Heart right ventricle (tissue), 16 donors: ENCODE data around the gene STRIP2. TPM values are rescaled to one million over a fixed set of nuclear protein-coding genes. Genes with fewer than 3 reads are reported as not detected.

Experiments
- ATAC-seq, 8 donors: fragments of 200-7000 bp; cut with Tn5 transposase; one replicate each; pipeline ENCODE4 v1.9.1; 2020; ENCODE audit warnings: mild to moderate bottlenecking in 8 of 8, moderate library complexity in 8 of 8, moderate number of reproducible peaks in 1 of 8
- DNase-seq, 2 donors: peaks; one replicate each; pipeline ENCODE4 v3.0.0-alpha.2; 2020
- H3K27ac ChIP-seq, 10 donors: fragments of 200-600 bp; sonication (generic) in 2 of 10; one replicate each; pipeline versions ENCODE4 v1.5.0 to v1.8.0; 2020 to 2022; ENCODE audit warnings: mild to moderate bottlenecking in 3 of 10
- H3K27me3 ChIP-seq, 7 donors: fragments of 200-600 bp; one replicate each; pipeline ENCODE4 v1.8.0; 2021 to 2022; ENCODE audit warnings: mild to moderate bottlenecking in 2 of 7
- H3K36me3 ChIP-seq, 9 donors: fragments of 200-600 bp; sonication (generic) in 1 of 9; one replicate each; pipeline versions ENCODE4 v1.5.0 to v1.8.0; 2020 to 2022; ENCODE audit warnings: mild to moderate bottlenecking in 2 of 9
- H3K4me1 ChIP-seq, 9 donors: fragments of 200-600 bp; sonication (generic) in 1 of 9; one replicate each; pipeline versions ENCODE4 v1.5.0 to v1.8.0; 2020 to 2022; ENCODE audit warnings: mild to moderate bottlenecking in 4 of 9
- H3K4me3 ChIP-seq, 10 donors: fragments of 200-600 bp; sonication (generic) in 2 of 10; one replicate each; pipeline versions ENCODE4 v1.5.0 to v1.8.0; 2020 to 2022; ENCODE audit warnings: mild to moderate bottlenecking in 7 of 10, moderate library complexity in 2 of 10
- H3K9me3 ChIP-seq, 11 donors: fragments of 200-600 bp in 10 of 11; sonication (generic) in 2 of 11; one replicate each; pipeline versions ENCODE4 v1.5.0 to v1.8.0; 2013 to 2022; ENCODE audit warnings: mild to moderate bottlenecking in 2 of 11, control low read depth in 1 of 11, moderate library complexity in 1 of 11
- WGBS, 2 donors: extraction: QIAGEN DNeasy Blood & Tissue Kit; methylation state at CpG; one replicate each; pipeline ENCODE4 v1.1.7; 2013; ENCODE audit warnings: inconsistent platforms in 1 of 2; 5-methylcytosine and 5-hydroxymethylcytosine counted together
- intact Hi-C, 10 donors: fragments of 100-400 bp; cut with DNase I; formaldehyde crosslinking; loops; one replicate each; pipeline versions ENCODE4 v1.11.1 to v1.14.2; 2022
- polyA plus RNA-seq, 2 donors: library from polyadenylated mRNA; stranded (reverse); fragments of 200-250 nt; gene quantifications; one replicate each; pipeline ENCODE4 v1.2.3, GENCODE V29; 2013
- total RNA-seq, 10 donors: library from RNA; stranded (reverse); fragmentation: NEBNext Ultra II Directional in 3 of 10; extraction: Animal tissue kit (Norgen Biotek cat#: 25700) in 3 of 10; gene quantifications; one replicate each; pipeline versions ENCODE4 v1.2.1 to v1.2.4, GENCODE V29; 2021 to 2023
- TF ChIP-seq, protein P1 (sequence below), 9 donors: fragments of 200-600 bp; sonication (generic) in 2 of 9; IDR thresholded peaks; one replicate each; pipeline versions ENCODE4 v1.5.0 to v1.8.0; 2021 to 2022; ENCODE audit warnings: antibody characterized with exemption in 9 of 9, mild to moderate bottlenecking in 5 of 9, moderate library complexity in 1 of 9
- donor health status: Arrhythmogenic right ventricular cardiomyopathy.
- donor health status: ischemic (EF 13 %, LVEDD 7.1; RV severe dilation, severe dysfunction).
- donor health status: healthy with polysubstance abuse.
- donor health status: DM: no; HTN: yes; CAD: no.
- donor health status: DM: no; HTN: no; CAD: no.
- donor health status: ischemic (EF 25% LVEDD 6.9; RV normal size, moderate dysfunction).
- donor health status: ischemic (EF 25% LVEDD 5.7; RV mildly dilated, moderate dysfunction).
- donor health status: healthy.
- donor health status: DM: yes; HTN: yes; CAD: no.
- donor health status: Ischemic cardiomyopathy.
- donor health status: ischemic (EF 35%, LVEDD 5.7; RV mildly dilated, moderate dysfunction).
- donor health status: nonischemic (EF 11% LVEDD 7.7; RV severe dilation, severe dysfunction).
- donor health status: DM: yes; HTN: yes; CAD: no.
- donor health status: PGD.
- donor health status: ischemic (EF 29% LVEDD 5.4; RV normal size, mild dysfunction).
- donor health status: nonischemic (EF 23%, LVEDD 6.1; RV moderate dilation, normal function).

The STRIP2 gene
- total and polyA plus RNA-seq, 12 donors, result 10.6 to 36.9 (median 20.8) TPM

- DNase-seq (no peak), ATAC-seq (no peak)
- intact Hi-C loops, result no loop called here
- Histone ChIP-seq H3K9me3 (no peaks in the 10 kb centered on the region), H3K4me3 (no peak overlapping the region), H3K4me1 (no peaks in the 10 kb centered on the region), H3K36me3 (no peaks in the 10 kb centered on the region), H3K27me3 (peaks cover 0 to 5% (median 0%) of the 10 kb centered on the region in 7 donors), H3K27ac (peak overlapping the region in 1 of 10 donors; percentile 40)
- TF ChIP-seq, protein P1, sequence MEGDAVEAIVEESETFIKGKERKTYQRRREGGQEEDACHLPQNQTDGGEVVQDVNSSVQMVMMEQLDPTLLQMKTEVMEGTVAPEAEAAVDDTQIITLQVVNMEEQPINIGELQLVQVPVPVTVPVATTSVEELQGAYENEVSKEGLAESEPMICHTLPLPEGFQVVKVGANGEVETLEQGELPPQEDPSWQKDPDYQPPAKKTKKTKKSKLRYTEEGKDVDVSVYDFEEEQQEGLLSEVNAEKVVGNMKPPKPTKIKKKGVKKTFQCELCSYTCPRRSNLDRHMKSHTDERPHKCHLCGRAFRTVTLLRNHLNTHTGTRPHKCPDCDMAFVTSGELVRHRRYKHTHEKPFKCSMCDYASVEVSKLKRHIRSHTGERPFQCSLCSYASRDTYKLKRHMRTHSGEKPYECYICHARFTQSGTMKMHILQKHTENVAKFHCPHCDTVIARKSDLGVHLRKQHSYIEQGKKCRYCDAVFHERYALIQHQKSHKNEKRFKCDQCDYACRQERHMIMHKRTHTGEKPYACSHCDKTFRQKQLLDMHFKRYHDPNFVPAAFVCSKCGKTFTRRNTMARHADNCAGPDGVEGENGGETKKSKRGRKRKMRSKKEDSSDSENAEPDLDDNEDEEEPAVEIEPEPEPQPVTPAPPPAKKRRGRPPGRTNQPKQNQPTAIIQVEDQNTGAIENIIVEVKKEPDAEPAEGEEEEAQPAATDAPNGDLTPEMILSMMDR (IDR thresholded peaks at IDR 0.05), result no peak
- WGBS, 2 donors, result 72 to 78% methylated on average over 9 of the region's 9 CpGs
These were observed 102.1 kb downstream of the STRIP2 start for GRCh38 chr7:129536323-129536722.

Other genes starting within 250 kb of the STRIP2 start
- gene SMO, start 245.8 kb upstream of the STRIP2 start, total RNA-seq, result 1 to 10 TPM; 3.1 to 7.1 (median 4.9) TPM
- gene SMO, start 245.8 kb upstream of the STRIP2 start, polyA plus RNA-seq, result 1 to 10 TPM; 1.7 to 8.3 TPM
- 1 to 10 TPM; 4.6 to 7.7 (median 5.7) TPM for gene AHCYL2, start 209.4 kb upstream of the STRIP2 start, total RNA-seq
- 1 to 10 TPM; 2.5 to 2.9 TPM for gene AHCYL2, start 209.4 kb upstream of the STRIP2 start, polyA plus RNA-seq
- not detected for gene SMKR1, start 68.1 kb downstream of the STRIP2 start, total RNA-seq
- under 1 TPM in 1 of 2 donors, not detected in 1; 0.28 TPM for gene SMKR1, start 68.1 kb downstream of the STRIP2 start, polyA plus RNA-seq
- gene NRF1, start 177.3 kb downstream of the STRIP2 start, total RNA-seq, result 10 to 100 TPM in 8 of 10 donors, 1 to 10 TPM in 2; 8.3 to 16.0 (median 13.0) TPM
- 1 to 10 TPM; 4.9 to 9.6 TPM for gene NRF1, start 177.3 kb downstream of the STRIP2 start, polyA plus RNA-seq